HEK293 (cell line): ENCODE results near the gene ISG20L2.

Source experiments
- BCL11B ChIP-seq: fragments of 450-650 bp; formaldehyde crosslinking; IDR thresholded peaks from 2 replicates; pipeline ENCODE4 v1.5.1; 2016; ENCODE audit warnings: low read depth, missing biosample characterization, missing genetic modification characterization
- GLI2 ChIP-seq: fragments of 450-650 bp; formaldehyde crosslinking; IDR thresholded peaks from 2 replicates; pipeline ENCODE4; 2017; ENCODE audit warnings: missing biosample characterization, missing genetic modification characterization, low read depth, borderline replicate concordance
- KLF7 ChIP-seq: fragments of 450-650 bp; formaldehyde crosslinking; IDR thresholded peaks from 2 replicates; pipeline ENCODE4 v1.5.1; 2016; ENCODE audit warnings: missing biosample characterization, missing genetic modification characterization, borderline replicate concordance
- OVOL3 ChIP-seq: fragments of 450-650 bp; formaldehyde crosslinking; IDR thresholded peaks from 2 replicates; pipeline ENCODE4 v1.5.1; 2016; ENCODE audit warnings: missing biosample characterization, missing genetic modification characterization
- SP3 ChIP-seq: fragments of 450-650 bp; formaldehyde crosslinking; IDR thresholded peaks from 2 replicates; pipeline ENCODE4 v1.5.1; 2016; ENCODE audit warnings: missing biosample characterization, missing genetic modification characterization
- SP7 ChIP-seq: fragments of 450-650 bp; formaldehyde crosslinking; IDR thresholded peaks from 2 replicates; pipeline ENCODE4 v1.5.1; 2016; ENCODE audit warnings: missing biosample characterization, missing genetic modification characterization
- ZFHX2 ChIP-seq: fragments of 450-650 bp; formaldehyde crosslinking; conservative IDR thresholded peaks from 2 replicates; pipeline ENCODE4 v1.5.1; 2016; ENCODE audit warnings: missing biosample characterization, missing genetic modification characterization
- ZFP69B ChIP-seq: fragments of 450-650 bp; formaldehyde crosslinking; IDR thresholded peaks from 2 replicates; pipeline ENCODE4 v1.5.1; 2016; ENCODE audit warnings: missing biosample characterization, missing genetic modification characterization
- ZNF10 ChIP-seq: fragments of 450-650 bp; formaldehyde crosslinking; IDR thresholded peaks from 2 replicates; pipeline ENCODE4 v1.5.1; 2017; ENCODE audit warnings: missing biosample characterization, missing genetic modification characterization
- ZNF114 ChIP-seq: fragments of 450-650 bp; formaldehyde crosslinking; IDR thresholded peaks from 2 replicates; pipeline ENCODE4 v1.5.0; 2017; ENCODE audit warnings: missing biosample characterization, missing genetic modification characterization
- ZNF121 ChIP-seq: fragments of 450-650 bp; formaldehyde crosslinking; IDR thresholded peaks from 2 replicates; pipeline ENCODE4 v1.5.1; 2016; ENCODE audit warnings: missing biosample characterization, missing genetic modification characterization
- ZNF302 ChIP-seq: fragments of 450-650 bp; formaldehyde crosslinking; IDR thresholded peaks from 2 replicates; pipeline ENCODE4 v1.5.1; 2016; ENCODE audit warnings: missing biosample characterization, missing genetic modification characterization, low read depth
- ZNF391 ChIP-seq: fragments of 450-650 bp; formaldehyde crosslinking; IDR thresholded peaks from 2 replicates; pipeline ENCODE4 v1.5.1; 2016; ENCODE audit warnings: low read depth, missing biosample characterization, missing genetic modification characterization, borderline replicate concordance
- ZNF423 ChIP-seq: fragments of 450-650 bp; formaldehyde crosslinking; IDR thresholded peaks from 2 replicates; pipeline ENCODE4 v1.5.1; 2016; ENCODE audit warnings: missing biosample characterization, missing genetic modification characterization
- ZNF433 ChIP-seq: fragments of 450-650 bp; formaldehyde crosslinking; IDR thresholded peaks from 2 replicates; pipeline ENCODE4 v1.5.1; 2016; ENCODE audit warnings: missing biosample characterization, missing genetic modification characterization, low read depth
- ZNF530 ChIP-seq: fragments of 450-650 bp; formaldehyde crosslinking; IDR thresholded peaks from 2 replicates; pipeline ENCODE4 v1.5.1; 2016; ENCODE audit warnings: low read depth, missing biosample characterization, missing genetic modification characterization
- ZNF571 ChIP-seq: fragments of 450-650 bp; formaldehyde crosslinking; IDR thresholded peaks from 2 replicates; pipeline ENCODE4 v1.5.0; 2017; ENCODE audit warnings: missing biosample characterization, missing genetic modification characterization
- ZNF624 ChIP-seq: fragments of 450-650 bp; formaldehyde crosslinking; IDR thresholded peaks from 2 replicates; pipeline ENCODE4 v1.5.1; 2017; ENCODE audit warnings: missing biosample characterization, missing genetic modification characterization
- ZNF658 ChIP-seq: fragments of 450-650 bp; formaldehyde crosslinking; IDR thresholded peaks from 2 replicates; pipeline ENCODE4; 2016; ENCODE audit warnings: missing biosample characterization, missing genetic modification characterization
- ZNF707 ChIP-seq: fragments of 450-650 bp; formaldehyde crosslinking; IDR thresholded peaks from 2 replicates; pipeline ENCODE4 v1.5.1; 2016; ENCODE audit warnings: missing biosample characterization, missing genetic modification characterization
- ZNF776 ChIP-seq: fragments of 450-650 bp; formaldehyde crosslinking; IDR thresholded peaks from 2 replicates; pipeline ENCODE4 v1.5.0; 2017; ENCODE audit warnings: missing biosample characterization, missing genetic modification characterization, borderline replicate concordance
- ZNF785 ChIP-seq: fragments of 450-650 bp; formaldehyde crosslinking; IDR thresholded peaks from 2 replicates; pipeline ENCODE4 v1.5.1; 2016; ENCODE audit warnings: missing biosample characterization, missing genetic modification characterization
- ZSCAN30 ChIP-seq: fragments of 450-650 bp; IDR thresholded peaks from 2 replicates; pipeline ENCODE4 v1.5.1; 2018; ENCODE audit warnings: missing biosample characterization, mild to moderate bottlenecking, missing genetic modification characterization, moderate library complexity
- TF ChIP-seq, protein P1 (sequence below): fragments of 450-650 bp; formaldehyde crosslinking; IDR thresholded peaks from 2 replicates; pipeline ENCODE4 v1.5.1; 2016; ENCODE audit warnings: missing biosample characterization, missing genetic modification characterization
- TF ChIP-seq, protein P2 (sequence below): fragments of 450-650 bp; formaldehyde crosslinking; IDR thresholded peaks from 2 replicates; pipeline ENCODE4 v1.5.1; 2017; ENCODE audit warnings: missing biosample characterization, missing genetic modification characterization
- TF ChIP-seq, protein P3 (sequence below): fragments of 450-650 bp; formaldehyde crosslinking; IDR thresholded peaks from 2 replicates; pipeline ENCODE4 v1.5.1; 2017; ENCODE audit warnings: missing biosample characterization, missing genetic modification characterization
- TF ChIP-seq, protein P4 (sequence below): fragments of 450-650 bp; formaldehyde crosslinking; IDR thresholded peaks from 2 replicates; pipeline ENCODE4 v1.5.1; 2016; ENCODE audit warnings: missing biosample characterization, missing genetic modification characterization
- TF ChIP-seq, protein P5 (sequence below): fragments of 450-650 bp; formaldehyde crosslinking; IDR thresholded peaks from 2 replicates; pipeline ENCODE4 v1.5.1; 2016; ENCODE audit warnings: missing biosample characterization, missing genetic modification characterization
- TF ChIP-seq, protein P6 (sequence below): fragments of 450-650 bp; formaldehyde crosslinking; IDR thresholded peaks from 2 replicates; pipeline ENCODE4 v1.5.1; 2016; ENCODE audit warnings: missing biosample characterization, missing genetic modification characterization, borderline replicate concordance

Gene ISG20L2

DNA sequence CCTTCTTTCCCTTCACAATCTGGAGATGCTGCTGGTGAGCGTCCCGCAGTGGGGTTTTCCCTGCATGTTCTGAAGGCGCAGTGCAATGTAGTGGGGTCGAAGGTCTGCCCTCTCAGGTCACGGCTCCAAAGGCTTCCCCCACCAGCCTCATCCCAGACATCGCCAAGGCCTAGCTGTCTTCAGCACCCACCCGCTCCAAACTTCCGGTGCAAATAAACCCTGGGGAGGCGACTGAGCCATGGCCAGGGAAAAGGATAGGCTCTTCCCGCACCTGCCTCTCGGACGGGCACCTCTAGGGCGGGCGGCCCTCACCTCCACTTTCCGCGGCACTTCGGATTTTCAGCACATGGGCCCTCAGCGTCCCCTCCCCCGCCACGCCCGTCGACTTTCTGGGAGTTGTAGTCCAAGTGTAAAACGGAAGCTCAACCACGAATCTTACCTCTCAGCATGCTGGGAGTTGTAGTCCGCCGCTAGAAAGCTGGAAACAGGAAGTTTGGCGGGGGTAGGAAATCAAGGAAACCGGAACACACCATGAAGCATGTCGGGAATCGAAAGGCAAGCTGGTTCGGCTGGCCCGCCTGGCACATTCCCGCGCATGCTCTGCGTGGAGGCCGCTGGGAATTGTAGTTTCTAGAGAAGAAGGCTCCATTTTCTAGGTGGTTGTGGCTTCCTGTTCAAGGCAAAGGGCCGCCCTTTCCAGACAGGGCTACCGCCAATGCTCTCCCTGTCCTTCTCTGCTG lies 12.3 kb upstream of the ISG20L2 start, which contains the start of gene MRPL24 (continued):
- TF ChIP-seq, protein P1, sequence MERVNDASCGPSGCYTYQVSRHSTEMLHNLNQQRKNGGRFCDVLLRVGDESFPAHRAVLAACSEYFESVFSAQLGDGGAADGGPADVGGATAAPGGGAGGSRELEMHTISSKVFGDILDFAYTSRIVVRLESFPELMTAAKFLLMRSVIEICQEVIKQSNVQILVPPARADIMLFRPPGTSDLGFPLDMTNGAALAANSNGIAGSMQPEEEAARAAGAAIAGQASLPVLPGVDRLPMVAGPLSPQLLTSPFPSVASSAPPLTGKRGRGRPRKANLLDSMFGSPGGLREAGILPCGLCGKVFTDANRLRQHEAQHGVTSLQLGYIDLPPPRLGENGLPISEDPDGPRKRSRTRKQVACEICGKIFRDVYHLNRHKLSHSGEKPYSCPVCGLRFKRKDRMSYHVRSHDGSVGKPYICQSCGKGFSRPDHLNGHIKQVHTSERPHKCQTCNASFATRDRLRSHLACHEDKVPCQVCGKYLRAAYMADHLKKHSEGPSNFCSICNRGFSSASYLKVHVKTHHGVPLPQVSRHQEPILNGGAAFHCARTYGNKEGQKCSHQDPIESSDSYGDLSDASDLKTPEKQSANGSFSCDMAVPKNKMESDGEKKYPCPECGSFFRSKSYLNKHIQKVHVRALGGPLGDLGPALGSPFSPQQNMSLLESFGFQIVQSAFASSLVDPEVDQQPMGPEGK (tag by site-specific recombination), result peak; percentile 93
- TF ChIP-seq GLI2 (tag by site-specific recombination) (no peak), ZNF114 (tag by site-specific recombination) (no peak), SP3 (tag by site-specific recombination) (peak; percentile 99), ZNF423 (no peak; the same call in 1 of the 2 replicates), ZNF121 (tag by site-specific recombination) (no peak), BCL11B (tag by site-specific recombination) (peak; percentile 91), ZNF10 (peak; percentile 64; the same call in 1 of the 2 replicates), ZSCAN30 (peak; percentile 78; the same call in 1 of the 2 replicates), ZNF658 (tag by site-specific recombination) (no peak), ZNF433 (no peak), ZNF707 (no peak), ZNF776 (tag by site-specific recombination) (no peak), ZNF391 (tag by site-specific recombination) (peak; percentile 93; the same call in 1 of the 2 replicates), ZNF302 (no peak), ZNF530 (tag by site-specific recombination) (no peak), ZNF571 (tag by site-specific recombination) (no peak), KLF7 (tag by site-specific recombination) (peak; percentile 96; the same call in 1 of the 2 replicates), SP7 (tag by site-specific recombination) (peak; percentile 79; the same call in 1 of the 2 replicates), ZNF624 (tag by site-specific recombination) (no peak), ZFP69B (peak; percentile 72), ZNF785 (tag by site-specific recombination) (no peak), OVOL3 (peak; percentile 43; the same call in 1 of the 2 replicates), ZFHX2 (tag by site-specific recombination) (peak; percentile 63)
- TF ChIP-seq, protein P2, sequence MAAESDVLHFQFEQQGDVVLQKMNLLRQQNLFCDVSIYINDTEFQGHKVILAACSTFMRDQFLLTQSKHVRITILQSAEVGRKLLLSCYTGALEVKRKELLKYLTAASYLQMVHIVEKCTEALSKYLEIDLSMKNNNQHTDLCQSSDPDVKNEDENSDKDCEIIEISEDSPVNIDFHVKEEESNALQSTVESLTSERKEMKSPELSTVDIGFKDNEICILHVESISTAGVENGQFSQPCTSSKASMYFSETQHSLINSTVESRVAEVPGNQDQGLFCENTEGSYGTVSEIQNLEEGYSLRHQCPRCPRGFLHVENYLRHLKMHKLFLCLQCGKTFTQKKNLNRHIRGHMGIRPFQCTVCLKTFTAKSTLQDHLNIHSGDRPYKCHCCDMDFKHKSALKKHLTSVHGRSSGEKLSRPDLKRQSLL (tag by site-specific recombination), result 0 out of 2 replicates have a peak, but pooled peaks have one; percentile 47
- TF ChIP-seq, protein P3, sequence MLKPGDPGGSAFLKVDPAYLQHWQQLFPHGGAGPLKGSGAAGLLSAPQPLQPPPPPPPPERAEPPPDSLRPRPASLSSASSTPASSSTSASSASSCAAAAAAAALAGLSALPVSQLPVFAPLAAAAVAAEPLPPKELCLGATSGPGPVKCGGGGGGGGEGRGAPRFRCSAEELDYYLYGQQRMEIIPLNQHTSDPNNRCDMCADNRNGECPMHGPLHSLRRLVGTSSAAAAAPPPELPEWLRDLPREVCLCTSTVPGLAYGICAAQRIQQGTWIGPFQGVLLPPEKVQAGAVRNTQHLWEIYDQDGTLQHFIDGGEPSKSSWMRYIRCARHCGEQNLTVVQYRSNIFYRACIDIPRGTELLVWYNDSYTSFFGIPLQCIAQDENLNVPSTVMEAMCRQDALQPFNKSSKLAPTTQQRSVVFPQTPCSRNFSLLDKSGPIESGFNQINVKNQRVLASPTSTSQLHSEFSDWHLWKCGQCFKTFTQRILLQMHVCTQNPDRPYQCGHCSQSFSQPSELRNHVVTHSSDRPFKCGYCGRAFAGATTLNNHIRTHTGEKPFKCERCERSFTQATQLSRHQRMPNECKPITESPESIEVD, result no peak
- TF ChIP-seq, protein P4, sequence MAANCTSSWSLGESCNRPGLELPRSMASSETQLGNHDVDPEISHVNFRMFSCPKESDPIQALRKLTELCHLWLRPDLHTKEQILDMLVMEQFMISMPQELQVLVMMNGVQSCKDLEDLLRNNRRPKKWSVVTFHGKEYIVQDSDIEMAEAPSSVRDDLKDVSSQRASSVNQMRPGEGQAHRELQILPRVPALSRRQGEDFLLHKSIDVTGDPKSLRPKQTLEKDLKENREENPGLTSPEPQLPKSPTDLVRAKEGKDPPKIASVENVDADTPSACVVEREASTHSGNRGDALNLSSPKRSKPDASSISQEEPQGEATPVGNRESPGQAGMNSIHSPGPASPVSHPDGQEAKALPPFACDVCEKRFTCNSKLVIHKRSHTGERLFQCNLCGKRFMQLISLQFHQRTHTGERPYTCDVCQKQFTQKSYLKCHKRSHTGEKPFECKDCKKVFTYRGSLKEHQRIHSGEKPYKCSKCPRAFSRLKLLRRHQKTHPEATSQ, result peak; percentile 38; the same call in 1 of the 2 replicates
- TF ChIP-seq, protein P5, sequence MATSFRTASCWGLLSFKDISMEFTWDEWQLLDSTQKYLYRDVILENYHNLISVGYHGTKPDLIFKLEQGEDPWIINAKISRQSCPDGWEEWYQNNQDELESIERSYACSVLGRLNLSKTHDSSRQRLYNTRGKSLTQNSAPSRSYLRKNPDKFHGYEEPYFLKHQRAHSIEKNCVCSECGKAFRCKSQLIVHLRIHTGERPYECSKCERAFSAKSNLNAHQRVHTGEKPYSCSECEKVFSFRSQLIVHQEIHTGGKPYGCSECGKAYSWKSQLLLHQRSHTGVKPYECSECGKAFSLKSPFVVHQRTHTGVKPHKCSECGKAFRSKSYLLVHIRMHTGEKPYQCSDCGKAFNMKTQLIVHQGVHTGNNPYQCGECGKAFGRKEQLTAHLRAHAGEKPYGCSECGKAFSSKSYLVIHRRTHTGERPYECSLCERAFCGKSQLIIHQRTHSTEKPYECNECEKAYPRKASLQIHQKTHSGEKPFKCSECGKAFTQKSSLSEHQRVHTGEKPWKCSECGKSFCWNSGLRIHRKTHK, result no peak
- TF ChIP-seq, protein P6, sequence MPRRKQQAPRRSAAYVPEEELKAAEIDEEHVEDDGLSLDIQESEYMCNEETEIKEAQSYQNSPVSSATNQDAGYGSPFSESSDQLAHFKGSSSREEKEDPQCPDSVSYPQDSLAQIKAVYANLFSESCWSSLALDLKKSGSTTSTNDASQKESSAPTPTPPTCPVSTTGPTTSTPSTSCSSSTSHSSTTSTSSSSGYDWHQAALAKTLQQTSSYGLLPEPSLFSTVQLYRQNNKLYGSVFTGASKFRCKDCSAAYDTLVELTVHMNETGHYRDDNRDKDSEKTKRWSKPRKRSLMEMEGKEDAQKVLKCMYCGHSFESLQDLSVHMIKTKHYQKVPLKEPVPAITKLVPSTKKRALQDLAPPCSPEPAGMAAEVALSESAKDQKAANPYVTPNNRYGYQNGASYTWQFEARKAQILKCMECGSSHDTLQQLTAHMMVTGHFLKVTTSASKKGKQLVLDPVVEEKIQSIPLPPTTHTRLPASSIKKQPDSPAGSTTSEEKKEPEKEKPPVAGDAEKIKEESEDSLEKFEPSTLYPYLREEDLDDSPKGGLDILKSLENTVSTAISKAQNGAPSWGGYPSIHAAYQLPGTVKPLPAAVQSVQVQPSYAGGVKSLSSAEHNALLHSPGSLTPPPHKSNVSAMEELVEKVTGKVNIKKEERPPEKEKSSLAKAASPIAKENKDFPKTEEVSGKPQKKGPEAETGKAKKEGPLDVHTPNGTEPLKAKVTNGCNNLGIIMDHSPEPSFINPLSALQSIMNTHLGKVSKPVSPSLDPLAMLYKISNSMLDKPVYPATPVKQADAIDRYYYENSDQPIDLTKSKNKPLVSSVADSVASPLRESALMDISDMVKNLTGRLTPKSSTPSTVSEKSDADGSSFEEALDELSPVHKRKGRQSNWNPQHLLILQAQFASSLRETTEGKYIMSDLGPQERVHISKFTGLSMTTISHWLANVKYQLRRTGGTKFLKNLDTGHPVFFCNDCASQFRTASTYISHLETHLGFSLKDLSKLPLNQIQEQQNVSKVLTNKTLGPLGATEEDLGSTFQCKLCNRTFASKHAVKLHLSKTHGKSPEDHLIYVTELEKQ (tag by site-specific recombination), result no peak
